WTC11 (cell line): ENCODE data around the gene TNFRSF13B.
"Not testable (repeated sequence)": the region's sequence is repeated elsewhere in the genome, so short reads cannot be mapped to it uniquely, and the experiment has no call there.

Source experiments
- ARID4B ChIP-seq: sonication (generic); formaldehyde crosslinking; IDR thresholded peaks from 2 replicates; pipeline ENCODE4 v1.8.0; 2023; ENCODE audit warnings: missing genetic modification reagents, mild to moderate bottlenecking, borderline replicate concordance
- CBFB ChIP-seq: sonication (generic); formaldehyde crosslinking; IDR thresholded peaks from 2 replicates; pipeline ENCODE4 v1.8.1; 2022; ENCODE audit warnings: mild to moderate bottlenecking, low read depth, missing genetic modification reagents
- E2F5 ChIP-seq: sonication (generic); formaldehyde crosslinking; IDR thresholded peaks from 2 replicates; pipeline ENCODE4 v1.8.1; 2022; ENCODE audit warnings: mild to moderate bottlenecking, moderate library complexity, missing genetic modification reagents
- ETV6 ChIP-seq: sonication (generic); formaldehyde crosslinking; IDR thresholded peaks from 2 replicates; pipeline ENCODE4 v1.8.1; 2022; ENCODE audit warnings: mild to moderate bottlenecking, missing genetic modification reagents
- GABPB1 ChIP-seq: sonication (generic); formaldehyde crosslinking; IDR thresholded peaks from 2 replicates; pipeline ENCODE4 v1.8.1; 2023; ENCODE audit warnings: mild to moderate bottlenecking, missing genetic modification reagents
- MAX ChIP-seq: sonication (generic); formaldehyde crosslinking; IDR thresholded peaks from 2 replicates; pipeline ENCODE4 v1.8.0; 2022; ENCODE audit warnings: mild to moderate bottlenecking, missing genetic modification reagents
- MYBL2 ChIP-seq: sonication (generic); formaldehyde crosslinking; IDR thresholded peaks from 2 replicates; pipeline ENCODE4 v1.8.1; 2023; ENCODE audit warnings: mild to moderate bottlenecking, moderate library complexity, missing genetic modification reagents
- PRRX2 ChIP-seq: fragments of 250-450 bp; sonication (Bioruptor Pico); IDR thresholded peaks from 2 replicates; pipeline ENCODE4 v1.8.0; 2021; ENCODE audit warnings: mild to moderate bottlenecking
- TEAD4 ChIP-seq: sonication (generic); formaldehyde crosslinking; IDR thresholded peaks from 2 replicates; pipeline ENCODE4 v1.8.0; 2022; ENCODE audit warnings: mild to moderate bottlenecking, missing genetic modification reagents
- USF1 ChIP-seq: sonication (generic); formaldehyde crosslinking; IDR thresholded peaks from 2 replicates; pipeline ENCODE4 v1.8.0; 2022; ENCODE audit warnings: mild to moderate bottlenecking, missing genetic modification reagents
- ZNF232 ChIP-seq: sonication (generic); formaldehyde crosslinking; IDR thresholded peaks from 2 replicates; pipeline ENCODE4 v1.8.0; 2022; ENCODE audit warnings: mild to moderate bottlenecking, missing genetic modification reagents
- TF ChIP-seq, protein P1 (sequence below): fragments of 200-600 bp; IDR thresholded peaks from 2 replicates; pipeline ENCODE4 v1.8.0; 2022; ENCODE audit warnings: antibody characterized with exemption
- TF ChIP-seq, protein P2 (sequence below): sonication (generic); formaldehyde crosslinking; IDR thresholded peaks from 2 replicates; pipeline ENCODE4 v1.8.0; 2022; ENCODE audit warnings: mild to moderate bottlenecking, missing genetic modification reagents

GRCh38 chr17:17010545-17011034 is 38.7 kb upstream of the TNFRSF13B start:
- TF ChIP-seq TEAD4; GABPB1; MAX (CRISPR knock-in tag); E2F5 (CRISPR knock-in tag); USF1 (CRISPR knock-in tag); ETV6 (CRISPR knock-in tag); PRRX2; CBFB; MYBL2; ARID4B (CRISPR knock-in tag); ZNF232: not testable (repeated sequence)
- TF ChIP-seq, protein P1, sequence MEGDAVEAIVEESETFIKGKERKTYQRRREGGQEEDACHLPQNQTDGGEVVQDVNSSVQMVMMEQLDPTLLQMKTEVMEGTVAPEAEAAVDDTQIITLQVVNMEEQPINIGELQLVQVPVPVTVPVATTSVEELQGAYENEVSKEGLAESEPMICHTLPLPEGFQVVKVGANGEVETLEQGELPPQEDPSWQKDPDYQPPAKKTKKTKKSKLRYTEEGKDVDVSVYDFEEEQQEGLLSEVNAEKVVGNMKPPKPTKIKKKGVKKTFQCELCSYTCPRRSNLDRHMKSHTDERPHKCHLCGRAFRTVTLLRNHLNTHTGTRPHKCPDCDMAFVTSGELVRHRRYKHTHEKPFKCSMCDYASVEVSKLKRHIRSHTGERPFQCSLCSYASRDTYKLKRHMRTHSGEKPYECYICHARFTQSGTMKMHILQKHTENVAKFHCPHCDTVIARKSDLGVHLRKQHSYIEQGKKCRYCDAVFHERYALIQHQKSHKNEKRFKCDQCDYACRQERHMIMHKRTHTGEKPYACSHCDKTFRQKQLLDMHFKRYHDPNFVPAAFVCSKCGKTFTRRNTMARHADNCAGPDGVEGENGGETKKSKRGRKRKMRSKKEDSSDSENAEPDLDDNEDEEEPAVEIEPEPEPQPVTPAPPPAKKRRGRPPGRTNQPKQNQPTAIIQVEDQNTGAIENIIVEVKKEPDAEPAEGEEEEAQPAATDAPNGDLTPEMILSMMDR, result not testable (repeated sequence)
- TF ChIP-seq, protein P2, sequence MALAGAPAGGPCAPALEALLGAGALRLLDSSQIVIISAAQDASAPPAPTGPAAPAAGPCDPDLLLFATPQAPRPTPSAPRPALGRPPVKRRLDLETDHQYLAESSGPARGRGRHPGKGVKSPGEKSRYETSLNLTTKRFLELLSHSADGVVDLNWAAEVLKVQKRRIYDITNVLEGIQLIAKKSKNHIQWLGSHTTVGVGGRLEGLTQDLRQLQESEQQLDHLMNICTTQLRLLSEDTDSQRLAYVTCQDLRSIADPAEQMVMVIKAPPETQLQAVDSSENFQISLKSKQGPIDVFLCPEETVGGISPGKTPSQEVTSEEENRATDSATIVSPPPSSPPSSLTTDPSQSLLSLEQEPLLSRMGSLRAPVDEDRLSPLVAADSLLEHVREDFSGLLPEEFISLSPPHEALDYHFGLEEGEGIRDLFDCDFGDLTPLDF (CRISPR knock-in tag), result not testable (repeated sequence)
